ENCODE results near the gene VPS37C. TPM values are rescaled to one million over a fixed set of nuclear protein-coding genes. Genes with fewer than 3 reads are reported as not detected.

VPS37C gene
- total and polyA plus RNA-seq, 9 of the 15 experiments (the other 6 are each of a cell fraction or from before 2014, with no cell fraction given) = 0.62 to 29.8 (median 11.5) TPM

DNA sequence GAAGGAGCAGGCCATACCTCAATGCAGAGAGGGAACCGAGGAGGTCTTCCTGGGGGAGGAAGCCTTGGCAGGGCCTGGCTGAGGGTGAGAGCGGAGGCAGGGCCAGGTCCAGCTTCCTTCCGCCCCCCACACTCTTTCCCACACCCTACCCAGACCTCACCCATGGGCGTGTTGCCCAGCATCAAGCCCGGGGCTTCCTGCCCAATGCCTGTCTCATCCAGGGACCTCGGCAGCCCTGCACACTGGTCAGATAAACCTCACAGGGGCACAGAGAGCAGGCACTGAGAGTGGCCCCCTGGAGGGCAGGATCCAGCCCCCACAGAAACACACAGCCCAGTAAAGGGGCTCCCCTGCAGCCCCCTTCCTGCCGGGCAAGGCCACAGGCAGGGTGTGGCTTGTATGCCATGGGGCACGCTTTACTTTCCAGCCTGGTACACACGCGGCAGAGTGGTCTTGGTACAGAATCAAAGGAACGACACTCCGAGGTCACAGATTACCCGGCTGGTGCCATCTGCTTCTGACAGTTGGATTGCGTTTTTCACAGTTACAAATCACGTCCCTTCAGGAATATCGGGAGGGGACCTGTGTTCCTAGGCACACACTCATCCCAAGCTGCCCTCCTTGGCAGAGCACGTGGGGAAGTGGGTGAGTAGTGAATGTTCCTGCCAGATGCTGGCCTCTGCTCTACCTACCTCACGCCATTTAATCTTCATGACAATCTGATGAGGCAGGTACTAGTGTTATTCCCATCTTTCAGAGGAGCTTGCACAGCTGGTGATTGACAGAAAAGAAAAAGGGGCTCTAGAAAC, 79.0 kb downstream of the VPS37C start:
- Histone ChIP-seq H2AFZ (ENCODE audit: low read depth, low read length) (no peak overlapping the region), H3K27me3 (ENCODE audit: control insufficient read depth in 2 of 2, insufficient read depth in 2 of 2, low read length in 2 of 2) (peaks cover 18 to 56% of the 10 kb centered on the region in 2 experiments), H3K4me1 (replicated peaks in 1 of 2; ENCODE audit: control insufficient read depth in 2 of 2, insufficient read depth in 2 of 2, low read length in 2 of 2) (peaks cover 0 to 4% of the 10 kb centered on the region in 2 experiments; a peak in 2 of 5 replicates), H3K79me2 (ENCODE audit: control insufficient read depth, insufficient read depth, low read length) (no peaks in the 10 kb centered on the region), H4K20me1 (replicated peaks; ENCODE audit: control insufficient read depth, insufficient read depth, low read length) (no peaks in the 10 kb centered on the region), H3K9me1 (ENCODE audit: control insufficient read depth, insufficient read depth, low read length) (no peaks in the 10 kb centered on the region), H3K9me3 (replicated peaks; ENCODE audit: control insufficient read depth, insufficient read depth, low read depth, low read length) (no peaks in the 10 kb centered on the region), H3K9ac (ENCODE audit: insufficient read depth in 1 of 2, low read depth in 2 of 2, low read length in 2 of 2) (no peak overlapping the region; a peak in 1 of 4 replicates), H3K36me3 (ENCODE audit: control insufficient read depth, insufficient read depth, low read length) (no peaks in the 10 kb centered on the region), H3K4me2 (ENCODE audit: insufficient read depth, low read length) (no peak overlapping the region), H3K27ac (ENCODE audit: extremely low read depth, low read depth, low read length) (no peak overlapping the region), H3K4me3 (no peak overlapping the region)
- no TSS peak for BruUV-seq (replicated peaks)
- ATAC-seq (no peak), DNase-seq (ENCODE audit: extremely low read depth in 1 of 4, low spot score in 3 of 4) (no peak), FAIRE-seq (no peak)
- in situ Hi-C loops (cut with MboI) = no loop called here
- TF ChIP-seq COPS2 (conservative IDR thresholded peaks at IDR 0.05) (no peak), ZFP36 (IDR thresholded peaks at IDR 0.05; ENCODE audit: low read depth, low read length, partially characterized antibody) (peak; percentile 59)
- ChIA-PET CTCF (ENCODE audit: low intra/inter-chr PET ratio) (no interaction called here), POLR2A (interaction anchor here (0.7 kb wide), 1 partner anchor 20 kb away, joined by 4 read pairs; no protein-coding TSS in a partner anchor)
- intact Hi-C loops (cut with micrococcal nuclease) = no loop called here
- 2% methylated on average over 16 of the region's 18 CpGs for WGBS (ENCODE audit: insufficient coverage, low coverage, missing lambda C conversion rate)

DNA sequence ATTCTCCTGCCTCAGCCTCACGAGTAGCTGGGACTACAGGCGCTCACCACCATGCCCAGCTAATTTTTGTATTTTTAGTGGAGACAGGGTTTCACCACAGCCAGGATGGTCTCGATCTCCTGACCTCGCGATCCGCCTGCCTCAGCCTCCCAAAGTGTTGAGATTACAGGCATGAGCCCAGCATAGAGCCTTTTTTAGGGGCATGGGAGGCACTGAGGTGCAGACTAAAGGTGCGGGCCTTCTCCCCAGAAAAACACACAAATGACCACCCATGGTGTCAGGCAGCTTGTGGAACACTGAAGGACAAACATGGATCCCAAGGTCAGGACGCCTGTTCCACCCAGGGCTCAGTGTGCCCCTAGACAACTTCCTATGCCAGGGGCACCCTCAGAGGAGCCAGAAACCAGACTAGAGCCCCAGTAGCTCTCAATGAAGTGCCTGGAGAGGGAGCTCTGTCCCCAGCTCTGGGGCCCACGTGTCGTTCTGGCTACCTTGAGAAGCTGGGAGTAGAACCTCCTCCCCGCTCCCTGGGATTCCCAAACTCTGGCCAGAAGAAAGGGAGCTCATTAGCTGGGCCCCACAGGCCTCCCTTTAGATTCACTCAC, 80.1 kb downstream of the VPS37C start:
- TF ChIP-seq RAD21 (CRISPR knock-in tag; conservative IDR thresholded peaks at IDR 0.05 in 1 of 2, IDR thresholded peaks at IDR 0.05 in 1 of 2) = peak; percentile 22 to 41; a peak in 3 of 4 replicates
- TF ChIP-seq, protein P1, sequence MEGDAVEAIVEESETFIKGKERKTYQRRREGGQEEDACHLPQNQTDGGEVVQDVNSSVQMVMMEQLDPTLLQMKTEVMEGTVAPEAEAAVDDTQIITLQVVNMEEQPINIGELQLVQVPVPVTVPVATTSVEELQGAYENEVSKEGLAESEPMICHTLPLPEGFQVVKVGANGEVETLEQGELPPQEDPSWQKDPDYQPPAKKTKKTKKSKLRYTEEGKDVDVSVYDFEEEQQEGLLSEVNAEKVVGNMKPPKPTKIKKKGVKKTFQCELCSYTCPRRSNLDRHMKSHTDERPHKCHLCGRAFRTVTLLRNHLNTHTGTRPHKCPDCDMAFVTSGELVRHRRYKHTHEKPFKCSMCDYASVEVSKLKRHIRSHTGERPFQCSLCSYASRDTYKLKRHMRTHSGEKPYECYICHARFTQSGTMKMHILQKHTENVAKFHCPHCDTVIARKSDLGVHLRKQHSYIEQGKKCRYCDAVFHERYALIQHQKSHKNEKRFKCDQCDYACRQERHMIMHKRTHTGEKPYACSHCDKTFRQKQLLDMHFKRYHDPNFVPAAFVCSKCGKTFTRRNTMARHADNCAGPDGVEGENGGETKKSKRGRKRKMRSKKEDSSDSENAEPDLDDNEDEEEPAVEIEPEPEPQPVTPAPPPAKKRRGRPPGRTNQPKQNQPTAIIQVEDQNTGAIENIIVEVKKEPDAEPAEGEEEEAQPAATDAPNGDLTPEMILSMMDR (IDR thresholded peaks at IDR 0.05 in 2 of 3, conservative IDR thresholded peaks at IDR 0.05 in 1 of 3; ENCODE audit: insufficient read depth in 2 of 3, low read depth in 1 of 3, low read length in 3 of 3) = peak in 2 of 3 experiments; percentile 16 to 44; a peak in 2 of 6 replicates
- TF ChIP-seq CTBP1 (IDR thresholded peaks at IDR 0.05; ENCODE audit: borderline replicate concordance) = no peak
- H3K27ac ChIP-seq (ENCODE audit: extremely low read depth, low read depth, low read length) = no peak overlapping the region
- H3K9me3 ChIP-seq (replicated peaks; ENCODE audit: control insufficient read depth, insufficient read depth, low read depth, low read length) = no peaks in the 10 kb centered on the region
- peaks cover 18 to 56% of the 10 kb centered on the region in 2 experiments for H3K27me3 ChIP-seq (ENCODE audit: control insufficient read depth in 2 of 2, insufficient read depth in 2 of 2, low read length in 2 of 2)
- peak; percentile 63 for ATAC-seq
- ChIA-PET POLR2A (interaction anchor here (0.7 to 1.0 kb wide), 3 partner anchors 19 to 88 kb away, joined by 4 to 5 read pairs (median 4); no protein-coding TSS in a partner anchor), CTCF (ENCODE audit: low intra/inter-chr PET ratio) (no interaction called here)
- H3K4me1 ChIP-seq (replicated peaks in 1 of 2; ENCODE audit: control insufficient read depth in 2 of 2, insufficient read depth in 2 of 2, low read length in 2 of 2) = peaks cover 0 to 4% of the 10 kb centered on the region in 2 experiments; a peak in 2 of 5 replicates
- intact Hi-C loops (cut with micrococcal nuclease) (no loop called here), in situ Hi-C loops (cut with MboI) (no loop called here)
- FAIRE-seq = no peak
- no peak overlapping the region for H3K4me3 ChIP-seq
- no peaks in the 10 kb centered on the region for H3K36me3 ChIP-seq (ENCODE audit: control insufficient read depth, insufficient read depth, low read length)
- no TSS peak for BruUV-seq (replicated peaks)
- no peaks in the 10 kb centered on the region for H3K79me2 ChIP-seq (ENCODE audit: control insufficient read depth, insufficient read depth, low read length)
- no peak overlapping the region for H2AFZ ChIP-seq (ENCODE audit: low read depth, low read length)
- no peaks in the 10 kb centered on the region for H3K9me1 ChIP-seq (ENCODE audit: control insufficient read depth, insufficient read depth, low read length)
- 3% methylated on average over 11 of the region's 11 CpGs for WGBS (ENCODE audit: insufficient coverage, low coverage, missing lambda C conversion rate)
- H3K4me2 ChIP-seq (ENCODE audit: insufficient read depth, low read length) = no peak overlapping the region
- no peaks in the 10 kb centered on the region for H4K20me1 ChIP-seq (replicated peaks; ENCODE audit: control insufficient read depth, insufficient read depth, low read length)
- no peak overlapping the region for H3K9ac ChIP-seq (ENCODE audit: insufficient read depth in 1 of 2, low read depth in 2 of 2, low read length in 2 of 2)
- peak in 1 of 4 experiments; percentile 7 for DNase-seq (ENCODE audit: extremely low read depth in 1 of 4, low spot score in 3 of 4)
